K562 (cell line): ENCODE measurements around the gene KCTD18. TPM values are rescaled to one million over a fixed set of nuclear protein-coding genes. Genes with fewer than 3 reads are reported as not detected.

ENCODE experiments used
- ATAC-seq: fragments of 200-7000 bp; cut with Tn5 transposase; 3 replicates; pipeline ENCODE4 v1.9.1; 2020; ENCODE audit warnings: moderate library complexity
- BruUV-seq: library from RNA; stranded (reverse); fragments of 400-500 nt; replicated peaks from 2 replicates; lab custom pipeline; 2021; lab: Mats Ljungman, UMichigan
- CTCF ChIA-PET: fragments of 300-600 bp; formaldehyde crosslinking; extraction: SDS; loops from one replicate; lab custom pipeline; 2021; ENCODE audit warnings: low intra/inter-chr PET ratio; lab: Yijun Ruan, JAX
- POLR2A ChIA-PET: fragments of 300-600, 350-650 bp; sonication (Branson Sonifier 250); formaldehyde crosslinking; extraction: SDS; loops from one replicate; lab custom pipeline; 2021; ENCODE audit warnings: antibody characterized with exemption, inconsistent platforms; lab: Yijun Ruan, JAX
- DNase-seq, 4 experiments: peaks; one replicate each; pipeline versions ENCODE4 v3.0.0 to v3.0.0-alpha.2; 2011 to 2018; ENCODE audit warnings: low spot score in 3 of 4, mixed read lengths in 3 of 4; ENCODE audit errors: extremely low read depth in 1 of 4
- FAIRE-seq: peaks from 2 replicates; lab custom pipeline; 2011; peaks lifted over from hg19 to GRCh38; lab: Jason Lieb, UNC
- H2AFZ ChIP-seq: 2 replicates; pipeline ENCODE4 v1.6.0; 2011; ENCODE audit warnings: low read depth, low read length, control low read depth, inconsistent platforms
- H3K27ac ChIP-seq: fragments of 200-600 bp; 3 replicates; pipeline ENCODE4 v1.8.0; 2011; ENCODE audit warnings: low read depth, mild to moderate bottlenecking, control low read depth, inconsistent platforms, low read length, moderate library complexity, mixed read lengths; ENCODE audit errors: extremely low read depth
- H3K27me3 ChIP-seq, 2 experiments: fragments of 300-600 bp in 1 of 2; 2 replicates in 1 of 2; 3 replicates in 1 of 2; pipeline versions ENCODE4 v1.6.0 to v1.8.0; 2011; ENCODE audit warnings: inconsistent platforms in 2 of 2, low read length in 2 of 2, mild to moderate bottlenecking in 1 of 2, mixed read lengths in 1 of 2, moderate library complexity in 1 of 2; ENCODE audit not compliant: control insufficient read depth in 2 of 2, insufficient read depth in 2 of 2
- H3K36me3 ChIP-seq: fragments of 300-600 bp; 3 replicates; pipeline ENCODE4 v1.8.0; 2011; ENCODE audit warnings: mild to moderate bottlenecking, low read length, inconsistent platforms; ENCODE audit not compliant: control insufficient read depth, insufficient read depth
- H3K4me1 ChIP-seq, 2 experiments: fragments of 200-600 bp in 1 of 2; replicated peaks in 1 of 2; 2 replicates in 1 of 2; 3 replicates in 1 of 2; pipeline versions ENCODE4 v1.5.1 to v1.8.0; 2011; ENCODE audit warnings: inconsistent platforms in 2 of 2, low read length in 2 of 2, mild to moderate bottlenecking in 1 of 2, mixed read lengths in 1 of 2, moderate library complexity in 1 of 2; ENCODE audit not compliant: control insufficient read depth in 2 of 2, insufficient read depth in 2 of 2
- H3K4me2 ChIP-seq: 2 replicates; pipeline ENCODE4 v1.6.1; 2011; ENCODE audit warnings: low read length, control low read depth, inconsistent platforms, mixed read lengths; ENCODE audit not compliant: insufficient read depth
- H3K4me3 ChIP-seq: fragments of 200-600 bp; sonication (generic), shearing (Covaris generic); 2 replicates; pipeline ENCODE4 v1.5.1; 2016; ENCODE audit warnings: control low read depth, inconsistent platforms
- H3K79me2 ChIP-seq: fragments of 200-600 bp; 3 replicates; pipeline ENCODE4 v1.8.0; 2011; ENCODE audit warnings: low read length, inconsistent platforms; ENCODE audit not compliant: control insufficient read depth, insufficient read depth
- H3K9ac ChIP-seq, 2 experiments: 2 replicates each; pipeline versions ENCODE4 v1.6.0 to v1.6.1; 2011; ENCODE audit warnings: low read depth in 2 of 2, low read length in 2 of 2, control low read depth in 1 of 2, inconsistent platforms in 1 of 2, mild to moderate bottlenecking in 1 of 2, mixed read lengths in 1 of 2; ENCODE audit not compliant: insufficient read depth in 1 of 2
- H3K9me1 ChIP-seq: one replicate; pipeline ENCODE4 v1.6.0; 2011; ENCODE audit warnings: inconsistent platforms, mild to moderate bottlenecking, low read length, moderate library complexity; ENCODE audit not compliant: control insufficient read depth, insufficient read depth
- H3K9me3 ChIP-seq: replicated peaks from 2 replicates; pipeline ENCODE4 v1.5.1; 2011; ENCODE audit warnings: low read depth, low read length, inconsistent platforms; ENCODE audit not compliant: control insufficient read depth, insufficient read depth
- H4K20me1 ChIP-seq: replicated peaks from 2 replicates; pipeline ENCODE4 v1.6.1; 2011; ENCODE audit warnings: low read length, inconsistent platforms, mixed read lengths; ENCODE audit not compliant: control insufficient read depth, insufficient read depth
- BHLHE40 ChIP-seq: IDR thresholded peaks from 2 replicates; pipeline ENCODE4 v1.6.1; 2011; ENCODE audit warnings: low read length, improper control_type of control experiment
- BRF2 ChIP-seq: IDR thresholded peaks from 3 replicates; pipeline ENCODE4 v1.6.1; 2011; ENCODE audit warnings: borderline replicate concordance, mild to moderate bottlenecking; ENCODE audit not compliant: insufficient read length, insufficient read depth
- C11orf30 ChIP-seq: fragments of 450-650 bp; IDR thresholded peaks from 2 replicates; pipeline ENCODE4 v1.6.1; 2016; ENCODE audit warnings: low read depth, mild to moderate bottlenecking
- CBFA2T2 ChIP-seq: fragments of 450-650 bp; conservative IDR thresholded peaks from 2 replicates; pipeline ENCODE4 v1.6.1; 2017; ENCODE audit warnings: mild to moderate bottlenecking
- CTBP1 ChIP-seq: fragments of 450-650 bp; IDR thresholded peaks from 2 replicates; pipeline ENCODE4 v1.6.1; 2016; ENCODE audit warnings: borderline replicate concordance
- FOSL1 ChIP-seq: fragments of 200-800 bp; sonication (Bioruptor generic); conservative IDR thresholded peaks from 2 replicates; pipeline ENCODE4 v1.6.1; 2016; ENCODE audit warnings: missing genetic modification characterization, missing compliant biosample characterization
- MAFF ChIP-seq: IDR thresholded peaks from 2 replicates; pipeline ENCODE4 v1.6.1; 2012; ENCODE audit warnings: low read length, improper control_type of control experiment
- MAFG ChIP-seq: fragments of 450-650 bp; conservative IDR thresholded peaks from 2 replicates; pipeline ENCODE4 v1.6.1; 2016; ENCODE audit warnings: missing genetic modification characterization, missing compliant biosample characterization
- PYGO2 ChIP-seq: fragments of 450-650 bp; IDR thresholded peaks from 2 replicates; pipeline ENCODE4 v1.6.1; 2016; ENCODE audit warnings: mild to moderate bottlenecking, missing genetic modification characterization, moderate library complexity, missing compliant biosample characterization
- RCOR1 ChIP-seq, 2 experiments: IDR thresholded peaks; 2 replicates each; pipeline ENCODE4 v1.6.1; 2012; ENCODE audit warnings: low read depth in 2 of 2, low read length in 2 of 2, borderline replicate concordance in 1 of 2, improper control_type of control experiment in 1 of 2
- WGBS: fragments of 100-300 bp; shearing (Covaris generic); methylation state at CpG from one replicate; pipeline ENCODE4 v1.1.6; 2016; ENCODE audit warnings: low coverage, mixed read lengths; ENCODE audit not compliant: insufficient coverage; ENCODE audit errors: missing lambda C conversion rate; 5-methylcytosine and 5-hydroxymethylcytosine counted together
- in situ Hi-C: fragments of 300-500 bp; cut with MboI; formaldehyde crosslinking; loops from 4 replicates; pipeline ENCODE4 v1.15.0; 2018; ENCODE audit warnings: inconsistent platforms, mixed read lengths
- intact Hi-C: fragments of 100-400 bp; cut with micrococcal nuclease; formaldehyde crosslinking; loops from 2 replicates; pipeline ENCODE4 v1.14.2; 2022
- polyA plus RNA-seq, 8 experiments: library from polyadenylated mRNA; depleted of rRNA in 4 of 8; stranded (reverse) in 5 of 8; unstranded in 3 of 8; fragments of >200 nt; fragmentation: Nextera tagmentation in 2 of 8; fragmentation: Illumina TruSeq in 1 of 8; extraction: Ambion mirVana in 2 of 8; extraction: Trizol in 1 of 8; gene quantifications; 2 replicates each; pipeline versions ENCODE4 v1.2.1 to v1.2.3, GENCODE V29; 2011 to 2014; ENCODE audit warnings: inconsistent platforms in 1 of 8, missing spikeins in 1 of 8
- total RNA-seq, 7 experiments: library from RNA; depleted of rRNA in 6 of 7; stranded (reverse); fragments of >200 nt in 6 of 7; fragmentation: Illumina TruSeq in 2 of 7; extraction: Trizol in 2 of 7; gene quantifications; 2 replicates each; pipeline versions ENCODE4 v1.2.1 to v1.2.3, GENCODE V29; 2011 to 2021; ENCODE audit warnings: low replicate concordance in 1 of 7

The KCTD18 gene
- total and polyA plus RNA-seq, 9 of the 15 experiments (the other 6 are each of a cell fraction or from before 2014, with no cell fraction given): 0.39 to 5.4 (median 3.8) TPM

- in situ Hi-C loops (no loop called here), intact Hi-C loops (no loop called here)
- ATAC-seq (no peak), FAIRE-seq (no peak), DNase-seq (no peak)
- no peak overlapping the region for H3K9ac ChIP-seq
- ChIA-PET CTCF (no interaction called here), POLR2A (no interaction called here)
- no peaks in the 10 kb centered on the region for H3K9me3 ChIP-seq
- TF ChIP-seq BRF2: no peak
- no peaks in the 10 kb centered on the region for H3K9me1 ChIP-seq
- H3K79me2 ChIP-seq: no peaks in the 10 kb centered on the region
- H2AFZ ChIP-seq: no peak overlapping the region
- H3K27me3 ChIP-seq: no peaks in the 10 kb centered on the region
- H3K4me2 ChIP-seq: no peak overlapping the region
- H3K4me1 ChIP-seq: peaks cover 0 to 9% of the 10 kb centered on the region in 2 experiments; a peak in 3 of 5 replicates
- no peak overlapping the region for H3K27ac ChIP-seq
- no peaks in the 10 kb centered on the region for H4K20me1 ChIP-seq
- WGBS: 44% methylated on average over 2 of the region's 2 CpGs
- BruUV-seq: no TSS peak
- no peak overlapping the region for H3K4me3 ChIP-seq
- no peaks in the 10 kb centered on the region for H3K36me3 ChIP-seq
These were observed 53.3 kb downstream of the KCTD18 start for GRCh38 chr2:200456567-200456966.

GRCh38 chr2:200455958-200456421, 53.9 kb downstream of the KCTD18 start:
- Histone ChIP-seq H3K9me3 (no peaks in the 10 kb centered on the region), H3K9me1 (no peaks in the 10 kb centered on the region), H3K4me1 (peaks cover 0 to 9% of the 10 kb centered on the region in 2 experiments; a peak in 3 of 5 replicates), H3K27ac (no peak overlapping the region), H3K4me2 (no peak overlapping the region), H3K9ac (no peak overlapping the region; a peak in 1 of 4 replicates), H4K20me1 (no peaks in the 10 kb centered on the region), H3K4me3 (no peak overlapping the region), H3K36me3 (no peaks in the 10 kb centered on the region), H3K27me3 (no peaks in the 10 kb centered on the region), H2AFZ (no peak overlapping the region), H3K79me2 (no peaks in the 10 kb centered on the region)
- BruUV-seq: no TSS peak
- FAIRE-seq: no peak
- ATAC-seq: no peak
- peak in 1 of 4 experiments; percentile 20 for DNase-seq
- 9% methylated on average over 3 of the region's 4 CpGs for WGBS
- POLR2A ChIA-PET: no interaction called here
- intact Hi-C loops (no loop called here), in situ Hi-C loops (no loop called here)
- CTCF ChIA-PET: no interaction called here
- TF ChIP-seq PYGO2 (tag) (no peak), BHLHE40 (peak; percentile 42), FOSL1 (tag) (0 out of 2 replicates have a peak, but pooled peaks have one; percentile 2), CBFA2T2 (peak; percentile 18; the same call in 1 of the 2 replicates), MAFF (peak; percentile 9; the same call in 1 of the 2 replicates), C11orf30 (peak; percentile 43; the same call in 1 of the 2 replicates), RCOR1 (IDR thresholded peaks at IDR 0.05; ENCODE audit: borderline replicate concordance in 1 of 2, low read depth in 2 of 2, low read length in 2 of 2) (peak in 1 of 2 experiments; percentile 45; a peak in 1 of 4 replicates), CTBP1 (no peak), MAFG (tag) (0 out of 2 replicates have a peak, but pooled peaks have one; percentile 44)
